ENCODE measurements around the gene PPP1R3G. TPM values are rescaled to one million over a fixed set of nuclear protein-coding genes. Genes with fewer than 3 reads are reported as not detected.

Gene PPP1R3G
- total and polyA plus RNA-seq, 2 of the 13 experiments (the other 11 are each of a cell fraction or from before 2014, with no cell fraction given) = 1.2 to 1.3 TPM

GRCh38 chr6:5125152-5126006 lies 40.2 kb downstream of the PPP1R3G start (continued):
- no peak for TF ChIP-seq PHF20 (CRISPR knock-in tag; IDR thresholded peaks at IDR 0.05)
- TF ChIP-seq AHDC1 (CRISPR knock-in tag; IDR thresholded peaks at IDR 0.05; ENCODE audit: borderline replicate concordance) = no peak
- no peak for TF ChIP-seq THAP7 (CRISPR knock-in tag; IDR thresholded peaks at IDR 0.05)
- TF ChIP-seq ZBTB44 (CRISPR knock-in tag; IDR thresholded peaks at IDR 0.05) = no peak
- no peak for TF ChIP-seq RARG (CRISPR knock-in tag; IDR thresholded peaks at IDR 0.05; ENCODE audit: low read depth)
- TF ChIP-seq MBNL3 (CRISPR knock-in tag; conservative IDR thresholded peaks at IDR 0.05) = 0 out of 2 replicates have a peak, but pooled peaks have one; percentile 25
- TF ChIP-seq ZNF292 (CRISPR knock-in tag; IDR thresholded peaks at IDR 0.05; ENCODE audit: borderline replicate concordance, low read depth) = peak; percentile 49; the same call in 1 of the 2 replicates
- no peak for TF ChIP-seq ZNF557 (CRISPR knock-in tag; IDR thresholded peaks at IDR 0.05)
- no peak for TF ChIP-seq ZFAT (CRISPR knock-in tag; conservative IDR thresholded peaks at IDR 0.05)
- no peak for TF ChIP-seq ZNF773 (CRISPR knock-in tag; IDR thresholded peaks at IDR 0.05; ENCODE audit: borderline replicate concordance)
- TF ChIP-seq GLMP (CRISPR knock-in tag; IDR thresholded peaks at IDR 0.05; ENCODE audit: borderline replicate concordance) = no peak
- peak; percentile 74 for TF ChIP-seq NFYC (CRISPR knock-in tag; IDR thresholded peaks at IDR 0.05)
- no peak for TF ChIP-seq BRCA1 (CRISPR knock-in tag; IDR thresholded peaks at IDR 0.05)
- no peak for TF ChIP-seq ATF1 (CRISPR knock-in tag; IDR thresholded peaks at IDR 0.05)
- TF ChIP-seq ZNF740 (CRISPR knock-in tag; IDR thresholded peaks at IDR 0.05) = no peak
- no peak for TF ChIP-seq ZNF256 (CRISPR knock-in tag; conservative IDR thresholded peaks at IDR 0.05)
- TF ChIP-seq SRF (IDR thresholded peaks at IDR 0.05; ENCODE audit: low read depth, low read length) = no peak
- TF ChIP-seq ZNF136 (CRISPR knock-in tag; IDR thresholded peaks at IDR 0.05; ENCODE audit: low read depth) = 0 out of 2 replicates have a peak, but pooled peaks have one; percentile 35
